GM19467 (cell line): Measurements from ENCODE around the gene DNAJC2.
"Not testable (repeated sequence)": the region's sequence is repeated elsewhere in the genome, so short reads cannot be mapped to it uniquely, and the experiment has no call there.

ENCODE experiments used
- ATAC-seq: cut with Tn5 transposase; IDR thresholded peaks from one replicate; pipeline ENCODE4 v1.9.1; 2021; ENCODE audit warnings: mild to moderate bottlenecking, moderate library complexity; ENCODE audit not compliant: unreplicated experiment

DNAJC2 gene

DNA sequence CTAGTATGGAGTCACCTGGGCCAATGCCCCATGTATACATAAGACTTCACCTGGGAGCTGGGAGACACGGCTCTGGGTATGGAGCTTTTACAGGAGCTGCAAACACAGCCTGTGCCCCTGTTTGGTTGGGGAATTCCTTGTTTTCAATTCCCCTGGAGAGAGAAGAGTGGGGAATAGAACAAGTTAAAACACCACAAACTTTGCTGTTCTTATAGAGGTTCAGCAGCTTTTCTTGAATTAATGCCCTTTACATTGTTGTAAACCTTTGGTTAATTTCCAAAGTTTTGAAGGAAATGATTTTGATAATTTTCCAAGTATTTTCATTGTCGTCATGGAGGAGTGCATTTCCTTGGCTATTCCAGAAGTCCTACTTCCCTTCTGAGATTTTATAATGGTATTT lies 66.4 kb downstream of the DNAJC2 start:
- not testable (repeated sequence) for ATAC-seq

DNA sequence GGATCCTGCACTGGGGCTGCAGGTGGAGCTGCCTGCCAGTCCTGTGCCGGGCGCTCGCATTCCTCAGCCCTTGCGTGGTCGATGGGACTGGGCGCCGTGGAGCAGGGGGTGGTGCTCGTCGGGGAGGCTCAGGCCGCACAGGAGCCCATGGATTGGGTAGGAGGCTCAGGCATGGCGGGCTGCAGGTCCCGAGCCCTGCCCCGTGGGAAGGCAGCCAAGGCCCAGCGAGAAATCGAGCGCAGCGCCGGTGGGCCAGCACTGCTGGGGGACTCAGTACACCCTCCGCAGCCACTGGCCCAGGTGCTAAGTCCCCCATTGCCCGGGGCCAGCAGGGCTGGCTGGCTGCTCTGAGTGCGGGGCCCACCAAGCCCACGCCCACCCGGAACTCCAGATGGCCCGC lies 69.7 kb downstream of the DNAJC2 start:
- not testable (repeated sequence) for ATAC-seq

DNA sequence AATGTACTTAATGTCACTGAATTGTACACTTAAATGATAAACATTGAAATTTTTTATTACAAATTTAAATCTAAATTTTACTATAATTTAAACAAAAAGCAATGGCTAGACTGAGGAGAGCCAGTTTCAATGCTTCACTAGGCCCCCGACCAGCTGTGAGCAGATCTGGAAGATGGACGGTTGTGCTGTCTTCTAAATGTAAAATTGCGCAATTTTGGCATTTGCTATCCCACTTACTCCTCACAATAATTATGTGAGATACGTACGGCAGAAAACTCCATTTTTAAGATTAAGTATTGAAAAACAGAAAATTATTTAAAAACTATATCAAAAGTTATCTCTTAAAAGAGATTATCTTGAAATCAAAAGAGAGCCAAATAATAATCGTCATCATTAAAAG lies 71.2 kb downstream of the DNAJC2 start:
- not testable (repeated sequence) for ATAC-seq

DNA sequence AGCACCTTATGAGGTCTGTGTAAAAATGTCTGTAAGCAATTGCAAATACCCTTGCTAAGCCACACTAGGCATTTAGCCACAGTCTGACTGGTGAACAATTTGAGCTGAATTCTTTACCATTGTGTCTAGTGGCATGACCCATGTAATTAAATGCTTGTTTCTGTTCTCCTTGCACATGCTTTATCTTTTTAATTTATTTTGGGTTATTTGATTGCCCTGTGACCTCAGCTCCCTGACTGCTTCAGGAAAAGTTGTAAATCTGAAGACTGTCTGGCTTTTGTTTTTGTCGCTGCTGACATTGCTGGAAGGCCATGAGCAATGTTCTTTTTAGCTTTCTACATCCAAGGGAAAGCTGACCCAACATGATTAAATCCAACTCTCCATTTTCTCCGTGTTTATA lies 78.3 kb downstream of the DNAJC2 start:
- not testable (repeated sequence) for ATAC-seq

DNA sequence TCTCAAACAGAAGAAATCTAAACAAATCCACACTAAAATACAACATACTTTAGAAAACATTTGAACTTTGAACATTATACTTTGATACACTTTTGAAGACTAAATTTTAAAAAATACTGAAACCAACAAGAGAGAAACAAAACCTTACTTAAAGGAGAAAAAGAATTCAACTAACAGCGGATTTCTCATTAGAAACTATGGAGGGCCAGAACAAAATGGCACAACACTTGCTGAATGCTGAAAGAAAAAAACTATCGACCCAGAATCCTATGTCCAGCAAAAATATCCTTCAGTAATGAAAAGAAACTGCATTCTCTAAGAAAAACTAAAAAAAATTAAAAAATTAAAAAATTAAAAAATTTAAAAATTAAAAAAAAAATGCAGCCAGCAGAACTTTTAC lies 80.5 kb downstream of the DNAJC2 start:
- not testable (repeated sequence) for ATAC-seq
